ENCODE data around the gene RGP1.
A peak's percentile ranks its signal among the peaks of the same experiment; 100 is the strongest.

The RGP1 gene

GRCh38 chr9:35745569-35745968 lies 3.5 kb upstream of the RGP1 start:
- DNase-seq: no peak

GRCh38 chr9:35746583-35746982 lies 2.5 kb upstream of the RGP1 start:
- DNase-seq: no peak

GRCh38 chr9:35748242-35748857 lies 737 bp upstream of the RGP1 start:
- DNase-seq: peak in 1 of 5 experiments; percentile 27

- DNase-seq: peak in 2 of 5 experiments; percentile 32 to 65
Observed at GRCh38 chr9:35749515-35750255, 598 bp downstream of the RGP1 start.

GRCh38 chr9:35750256-35750531 lies 1.1 kb downstream of the RGP1 start:
- DNase-seq: no peak

GRCh38 chr9:35753466-35753865 lies 4.4 kb downstream of the RGP1 start:
- DNase-seq: no peak

GRCh38 chr9:35754264-35754663 lies 5.2 kb downstream of the RGP1 start, which contains the start of gene MSMP:
TSS of gene MSMP (minus strand) at chr9:35754276. CDS start at chr9:35754129, 147 bp downstream.
- DNase-seq: no peak

- no peak for DNase-seq
Observed at GRCh38 chr9:35755071-35755470, 6.0 kb downstream of the RGP1 start.

GRCh38 chr9:35756275-35757225 lies 7.5 kb downstream of the RGP1 start:
- DNase-seq: peak; percentile 46 to 86 (median 67)

- peak in 1 of 5 experiments; percentile 39 for DNase-seq
Observed at GRCh38 chr9:35757226-35757891, 8.3 kb downstream of the RGP1 start.

- no peak for DNase-seq
Observed at GRCh38 chr9:35757892-35758275, 8.8 kb downstream of the RGP1 start.

- DNase-seq: no peak
Observed at GRCh38 chr9:35758475-35759050, 9.5 kb downstream of the RGP1 start.

- no peak for DNase-seq
Observed at GRCh38 chr9:35759795-35760194, 10.7 kb downstream of the RGP1 start.

- DNase-seq: no peak
Observed at GRCh38 chr9:35760651-35761050, 11.6 kb downstream of the RGP1 start.

- no peak for DNase-seq
Observed at GRCh38 chr9:35763181-35763580, 14.1 kb downstream of the RGP1 start.

- DNase-seq: no peak
Observed at GRCh38 chr9:35763803-35764202, 14.7 kb downstream of the RGP1 start.

- no peak for DNase-seq
Observed at GRCh38 chr9:35766997-35767396, 17.9 kb downstream of the RGP1 start.

GRCh38 chr9:35767458-35767857 lies 18.4 kb downstream of the RGP1 start:
- DNase-seq: no peak

GRCh38 chr9:35769763-35770162 lies 20.7 kb downstream of the RGP1 start:
- no peak for DNase-seq

- DNase-seq: no peak
Observed at GRCh38 chr9:35771075-35771433, 22.0 kb downstream of the RGP1 start.

- no peak for DNase-seq
Observed at GRCh38 chr9:35771534-35771933, 22.4 kb downstream of the RGP1 start.

GRCh38 chr9:35771943-35772342 lies 22.9 kb downstream of the RGP1 start:
- DNase-seq: no peak

Data from T-helper 2 cell (primary cell).